HCT116 (cell line): ENCODE measurements around the gene RCL1. TPM values are rescaled to one million over a fixed set of nuclear protein-coding genes. Genes with fewer than 3 reads are reported as not detected.

Source experiments
- ATAC-seq: fragments of 200-7000 bp; cut with Tn5 transposase; 2 replicates; pipeline ENCODE4 v1.9.1; 2020; ENCODE audit warnings: mild to moderate bottlenecking, moderate library complexity
- BruUV-seq: library from RNA; stranded (reverse); fragments of 400-500 nt; replicated peaks from 2 replicates; lab custom pipeline; 2021; lab: Mats Ljungman, UMichigan
- CTCF ChIA-PET: fragments of 300-600 bp; sonication (Branson Sonifier 250); formaldehyde crosslinking; loops from one replicate; lab custom pipeline; 2021; ENCODE audit warnings: antibody characterized with exemption; lab: Charles Lee
- POLR2A ChIA-PET: fragments of 300-600, 350-600 bp; sonication (Branson Sonifier 250); formaldehyde crosslinking; loops from one replicate; lab custom pipeline; 2021; ENCODE audit warnings: antibody characterized with exemption; lab: Charles Lee
- RAD21 ChIA-PET, 2 experiments: fragments of 300-600 bp; sonication (Branson Sonifier 250); formaldehyde crosslinking; loops; one replicate each; lab custom pipeline; 2023; ENCODE audit warnings: low total read pairs in 2 of 2; ENCODE audit not compliant: uncharacterized antibody in 2 of 2, unreplicated experiment in 2 of 2, low non-redundant PET in 1 of 2; lab: Charles Lee
- DNase-seq: peaks from one replicate; pipeline ENCODE4 v3.0.0-alpha.2; 2010; ENCODE audit warnings: low read depth, low spot score
- H2AFZ ChIP-seq: fragments of 200-600 bp; shearing (Covaris generic), sonication (generic); 2 replicates; pipeline ENCODE4 v1.6.1; 2017; ENCODE audit warnings: low read depth, mixed run types, mixed read lengths, antibody characterized with exemption, low read length; ENCODE audit not compliant: poor library complexity, severe bottlenecking
- H3K27ac ChIP-seq: 2 replicates; pipeline ENCODE4 v1.5.1; 2012; ENCODE audit warnings: low read depth, low read length
- H3K27me3 ChIP-seq: fragments of 200-600 bp; sonication (generic); 2 replicates; pipeline ENCODE4 v1.6.1; 2016; ENCODE audit warnings: mixed run types, low read length, mixed read lengths; ENCODE audit not compliant: insufficient read depth
- H3K36me3 ChIP-seq, 2 experiments: fragments of 200-500 bp in 1 of 2; fragments of 200-600 bp in 1 of 2; sonication (Bioruptor generic) in 1 of 2; sonication (generic) in 1 of 2; 2 replicates each; pipeline versions ENCODE4 v1.5.1 to v1.6.1; 2014 to 2016; ENCODE audit warnings: low read length in 2 of 2, inconsistent platforms in 1 of 2, mixed read lengths in 1 of 2, mixed run types in 1 of 2; ENCODE audit not compliant: insufficient read depth in 2 of 2, control insufficient read depth in 1 of 2
- H3K4me1 ChIP-seq, 2 experiments: fragments of 200-600 bp in 1 of 2; sonication (generic) in 1 of 2; 2 replicates each; pipeline versions ENCODE4 v1.5.1 to v1.6.1; 2012 to 2017; ENCODE audit warnings: low read length in 2 of 2, inconsistent platforms in 1 of 2, mild to moderate bottlenecking in 1 of 2, mixed read lengths in 1 of 2, mixed run types in 1 of 2, moderate library complexity in 1 of 2; ENCODE audit not compliant: insufficient read depth in 2 of 2, control insufficient read depth in 1 of 2
- H3K4me2 ChIP-seq: fragments of 200-600 bp; sonication (generic); 2 replicates; pipeline ENCODE4 v1.6.1; 2017; ENCODE audit warnings: mixed run types, low read length, mixed read lengths
- H3K4me3 ChIP-seq, 2 experiments: fragments of 200-600 bp in 1 of 2; sonication (generic) in 1 of 2; replicated peaks in 1 of 2; 2 replicates each; pipeline ENCODE4 v1.5.1; 2011 to 2016; ENCODE audit warnings: low read length in 2 of 2, control low read depth in 1 of 2, low read depth in 1 of 2, mild to moderate bottlenecking in 1 of 2, mixed read lengths in 1 of 2, mixed run types in 1 of 2
- H3K79me2 ChIP-seq: fragments of 200-600 bp; sonication (generic); 2 replicates; pipeline ENCODE4 v1.6.1; 2017; ENCODE audit warnings: mild to moderate bottlenecking, mixed run types, low read length, moderate library complexity, mixed read lengths; ENCODE audit not compliant: insufficient read depth
- H3K9ac ChIP-seq: fragments of 200-600 bp; sonication (generic); 2 replicates; pipeline ENCODE4 v1.6.1; 2016; ENCODE audit warnings: low read length, mixed read lengths
- H3K9me2 ChIP-seq: fragments of 200-600 bp; sonication (generic), shearing (Covaris generic); 2 replicates; pipeline ENCODE4 v1.6.1; 2017; ENCODE audit warnings: mixed run types, mild to moderate bottlenecking, moderate library complexity; ENCODE audit not compliant: insufficient read depth
- H3K9me3 ChIP-seq, 2 experiments: fragments of 200-500 bp in 1 of 2; fragments of 200-600 bp in 1 of 2; sonication (Bioruptor generic) in 1 of 2; sonication (generic) in 1 of 2; 2 replicates each; pipeline ENCODE4 v1.6.1; 2014 to 2017; ENCODE audit warnings: low read length in 2 of 2, mixed read lengths in 2 of 2, inconsistent platforms in 1 of 2, low read depth in 1 of 2, mild to moderate bottlenecking in 1 of 2, mixed run types in 1 of 2, moderate library complexity in 1 of 2; ENCODE audit not compliant: control insufficient read depth in 1 of 2, insufficient read depth in 1 of 2
- H4K20me1 ChIP-seq: fragments of 200-600 bp; sonication (generic), shearing (Covaris generic); 2 replicates; pipeline ENCODE4 v1.6.1; 2017; ENCODE audit warnings: mixed run types, mild to moderate bottlenecking, moderate library complexity; ENCODE audit not compliant: insufficient read depth
- EGR1 ChIP-seq: IDR thresholded peaks from 2 replicates; pipeline ENCODE4 v1.6.1; 2012; ENCODE audit warnings: low read depth
- EZH2 ChIP-seq: fragments of 200-600 bp; sonication (generic); IDR thresholded peaks from 2 replicates; pipeline ENCODE4 v1.6.1; 2017; ENCODE audit warnings: antibody characterized with exemption, mixed run types
- EZH2phosphoT487 ChIP-seq: fragments of 200-600 bp; IDR thresholded peaks from 2 replicates; pipeline ENCODE4 v1.6.1; 2018; ENCODE audit warnings: antibody characterized with exemption, borderline replicate concordance
- JUND ChIP-seq: IDR thresholded peaks from 2 replicates; pipeline ENCODE4 v1.6.1; 2012
- POLR2A ChIP-seq: IDR thresholded peaks from 2 replicates; pipeline ENCODE4 v1.7.0; 2011; ENCODE audit warnings: borderline replicate concordance; ENCODE audit not compliant: insufficient read depth, insufficient read length; ENCODE audit errors: extremely low read depth
- POLR2AphosphoS5 ChIP-seq: IDR thresholded peaks from 2 replicates; pipeline ENCODE4 v1.6.1; 2011; ENCODE audit warnings: mild to moderate bottlenecking, low read depth, low read length, moderate library complexity
- RAD21 ChIP-seq: IDR thresholded peaks from 2 replicates; pipeline ENCODE4 v1.6.1; 2012; ENCODE audit warnings: low read depth, mild to moderate bottlenecking
- SP1 ChIP-seq: IDR thresholded peaks from 2 replicates; pipeline ENCODE4 v1.6.1; 2012; ENCODE audit warnings: low read depth
- SRF ChIP-seq: IDR thresholded peaks from 2 replicates; pipeline ENCODE4 v1.6.1; 2012; ENCODE audit warnings: low read depth
- YY1 ChIP-seq: IDR thresholded peaks from 2 replicates; pipeline ENCODE4 v1.6.1; 2011; ENCODE audit warnings: low read length, low read depth, moderate library complexity, mild to moderate bottlenecking; ENCODE audit not compliant: insufficient replicate concordance; ENCODE audit errors: extremely low read depth
- ZFX ChIP-seq: fragments of 450-650 bp; IDR thresholded peaks from 2 replicates; pipeline ENCODE4 v1.6.1; 2017
- intact Hi-C: fragments of 100-400 bp; cut with micrococcal nuclease; formaldehyde crosslinking; loops from 2 replicates; pipeline ENCODE4 v1.10.0; 2022
- total RNA-seq: library from RNA; stranded (reverse); gene quantifications from one replicate; pipeline ENCODE4 v1.2.1, GENCODE V29; 2021; ENCODE audit not compliant: unreplicated experiment
- TF ChIP-seq, protein P1 (sequence below): IDR thresholded peaks from 2 replicates; pipeline ENCODE4 v1.6.1; 2011; ENCODE audit warnings: mild to moderate bottlenecking, low read length, moderate library complexity; ENCODE audit not compliant: insufficient replicate concordance; ENCODE audit errors: extremely low read depth
- TF ChIP-seq, protein P2 (sequence below): IDR thresholded peaks from 2 replicates; pipeline ENCODE4 v1.6.1; 2012
- TF ChIP-seq, protein P3 (sequence below), 3 experiments: fragments of 200-600 bp in 1 of 3; sonication (generic) in 1 of 3; IDR thresholded peaks in 2 of 3; conservative IDR thresholded peaks in 1 of 3; 2 replicates each; pipeline ENCODE4 v1.5.1; 2012 to 2017; ENCODE audit warnings: low read depth in 2 of 3, low read length in 2 of 3, antibody characterized with exemption in 1 of 3, borderline replicate concordance in 1 of 3, control low read depth in 1 of 3, mild to moderate bottlenecking in 1 of 3, mixed read lengths in 1 of 3, mixed run types in 1 of 3, moderate library complexity in 1 of 3; ENCODE audit not compliant: insufficient read depth in 1 of 3

Gene RCL1
- total RNA-seq, 1 experiment from 2014 or later = 29.9 TPM

DNA sequence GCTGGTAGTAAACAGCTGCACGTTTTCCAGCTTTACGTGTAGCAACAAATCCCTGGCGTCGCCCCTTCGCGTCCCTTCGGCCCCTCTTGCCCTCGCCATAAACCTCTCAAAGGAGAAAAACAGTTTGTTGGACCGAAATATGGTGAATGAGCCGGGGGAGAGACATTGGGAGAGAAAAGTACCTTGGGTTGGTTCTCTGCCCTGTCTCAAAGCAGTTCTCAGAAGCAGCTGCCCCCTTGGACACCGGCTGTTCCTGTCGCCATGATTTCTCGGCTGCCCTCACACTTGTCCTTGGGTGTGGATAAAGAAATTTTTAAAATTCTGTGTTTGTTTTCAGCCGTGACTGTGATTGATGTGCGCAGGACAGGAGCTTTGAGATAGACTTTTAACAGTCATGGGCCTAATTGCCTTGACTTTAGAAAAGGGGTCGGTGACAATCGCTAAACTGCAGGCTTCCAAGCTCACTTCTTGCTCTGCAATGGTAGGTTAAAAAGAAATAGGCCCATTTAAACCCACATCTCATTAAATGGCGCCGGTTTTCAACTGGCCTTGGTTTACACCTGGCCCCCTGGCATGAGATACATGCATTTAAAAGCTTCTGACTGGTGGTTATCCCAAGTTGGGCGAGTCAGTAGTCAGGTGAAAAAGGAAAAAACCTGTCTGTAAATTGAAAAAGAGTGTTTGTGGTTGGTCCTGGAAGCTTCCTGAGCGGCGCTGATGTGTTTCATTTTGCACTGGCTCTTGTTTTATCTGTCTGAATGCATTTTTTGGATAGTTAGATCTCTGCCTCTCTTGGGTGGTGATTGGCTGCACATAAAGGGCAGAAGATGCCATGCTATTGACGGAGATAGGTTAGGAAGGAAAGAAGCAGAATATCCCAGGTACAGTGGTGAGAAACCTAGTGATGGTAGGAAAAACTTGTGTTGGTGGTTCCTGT, 983 bp downstream of the RCL1 start:
- POLR2A ChIA-PET = interaction anchor here (0.9 kb wide), 1 partner anchor 22 kb away, joined by 4 read pairs; no protein-coding TSS in a partner anchor
- Histone ChIP-seq H2AFZ (no peak overlapping the region), H3K9ac (peak overlapping the region; percentile 91), H3K79me2 (peaks cover 59% of the 10 kb centered on the region), H3K27me3 (no peaks in the 10 kb centered on the region), H3K36me3 (no peaks in the 10 kb centered on the region), H3K4me2 (peak overlapping the region; percentile 86), H3K9me3 (no peaks in the 10 kb centered on the region), H3K27ac (peak overlapping the region; percentile 76), H4K20me1 (peaks cover 14% of the 10 kb centered on the region; the same call in 1 of the 2 replicates), H3K9me2 (no peaks in the 10 kb centered on the region), H3K4me3 (peak overlapping the region; percentile 71 to 91), H3K4me1 (peaks cover 7 to 21% of the 10 kb centered on the region in 2 experiments; a peak in 2 of 4 replicates)
- TF ChIP-seq SRF (no peak), POLR2A (no peak), POLR2AphosphoS5 (no peak), EZH2phosphoT487 (no peak), RAD21 (no peak), EGR1 (no peak), ZFX (no peak), EZH2 (no peak), YY1 (no peak), SP1 (no peak), JUND (no peak)
- TF ChIP-seq, protein P1, sequence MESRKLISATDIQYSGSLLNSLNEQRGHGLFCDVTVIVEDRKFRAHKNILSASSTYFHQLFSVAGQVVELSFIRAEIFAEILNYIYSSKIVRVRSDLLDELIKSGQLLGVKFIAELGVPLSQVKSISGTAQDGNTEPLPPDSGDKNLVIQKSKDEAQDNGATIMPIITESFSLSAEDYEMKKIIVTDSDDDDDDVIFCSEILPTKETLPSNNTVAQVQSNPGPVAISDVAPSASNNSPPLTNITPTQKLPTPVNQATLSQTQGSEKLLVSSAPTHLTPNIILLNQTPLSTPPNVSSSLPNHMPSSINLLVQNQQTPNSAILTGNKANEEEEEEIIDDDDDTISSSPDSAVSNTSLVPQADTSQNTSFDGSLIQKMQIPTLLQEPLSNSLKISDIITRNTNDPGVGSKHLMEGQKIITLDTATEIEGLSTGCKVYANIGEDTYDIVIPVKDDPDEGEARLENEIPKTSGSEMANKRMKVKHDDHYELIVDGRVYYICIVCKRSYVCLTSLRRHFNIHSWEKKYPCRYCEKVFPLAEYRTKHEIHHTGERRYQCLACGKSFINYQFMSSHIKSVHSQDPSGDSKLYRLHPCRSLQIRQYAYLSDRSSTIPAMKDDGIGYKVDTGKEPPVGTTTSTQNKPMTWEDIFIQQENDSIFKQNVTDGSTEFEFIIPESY = no peak
- TF ChIP-seq, protein P2, sequence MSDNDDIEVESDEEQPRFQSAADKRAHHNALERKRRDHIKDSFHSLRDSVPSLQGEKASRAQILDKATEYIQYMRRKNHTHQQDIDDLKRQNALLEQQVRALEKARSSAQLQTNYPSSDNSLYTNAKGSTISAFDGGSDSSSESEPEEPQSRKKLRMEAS = no peak
- TF ChIP-seq, protein P3, sequence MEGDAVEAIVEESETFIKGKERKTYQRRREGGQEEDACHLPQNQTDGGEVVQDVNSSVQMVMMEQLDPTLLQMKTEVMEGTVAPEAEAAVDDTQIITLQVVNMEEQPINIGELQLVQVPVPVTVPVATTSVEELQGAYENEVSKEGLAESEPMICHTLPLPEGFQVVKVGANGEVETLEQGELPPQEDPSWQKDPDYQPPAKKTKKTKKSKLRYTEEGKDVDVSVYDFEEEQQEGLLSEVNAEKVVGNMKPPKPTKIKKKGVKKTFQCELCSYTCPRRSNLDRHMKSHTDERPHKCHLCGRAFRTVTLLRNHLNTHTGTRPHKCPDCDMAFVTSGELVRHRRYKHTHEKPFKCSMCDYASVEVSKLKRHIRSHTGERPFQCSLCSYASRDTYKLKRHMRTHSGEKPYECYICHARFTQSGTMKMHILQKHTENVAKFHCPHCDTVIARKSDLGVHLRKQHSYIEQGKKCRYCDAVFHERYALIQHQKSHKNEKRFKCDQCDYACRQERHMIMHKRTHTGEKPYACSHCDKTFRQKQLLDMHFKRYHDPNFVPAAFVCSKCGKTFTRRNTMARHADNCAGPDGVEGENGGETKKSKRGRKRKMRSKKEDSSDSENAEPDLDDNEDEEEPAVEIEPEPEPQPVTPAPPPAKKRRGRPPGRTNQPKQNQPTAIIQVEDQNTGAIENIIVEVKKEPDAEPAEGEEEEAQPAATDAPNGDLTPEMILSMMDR (IDR thresholded peaks at IDR 0.05 in 2 of 3, conservative IDR thresholded peaks at IDR 0.05 in 1 of 3; ENCODE audit: borderline replicate concordance in 1 of 3, insufficient read depth in 1 of 3, low read depth in 2 of 3, low read length in 2 of 3) = no peak
- intact Hi-C loops = no loop called here
- BruUV-seq = TSS peak; percentile 42
- ATAC-seq (no peak), DNase-seq (no peak)
- RAD21 ChIA-PET = no interaction called here
- CTCF ChIA-PET = interaction anchor here (1.9 kb wide), 1 partner anchor 35 kb away, joined by 8 read pairs; no protein-coding TSS in a partner anchor
